GM12874 (cell line): ENCODE results near the gene PCLO.

Experiments
- TF ChIP-seq, protein P1 (sequence below): IDR thresholded peaks from 2 replicates; pipeline ENCODE4 v1.5.1; 2011; ENCODE audit warnings: low read depth, mild to moderate bottlenecking, control low read depth, low read length, moderate library complexity; ENCODE audit not compliant: insufficient read depth

PCLO gene

DNA sequence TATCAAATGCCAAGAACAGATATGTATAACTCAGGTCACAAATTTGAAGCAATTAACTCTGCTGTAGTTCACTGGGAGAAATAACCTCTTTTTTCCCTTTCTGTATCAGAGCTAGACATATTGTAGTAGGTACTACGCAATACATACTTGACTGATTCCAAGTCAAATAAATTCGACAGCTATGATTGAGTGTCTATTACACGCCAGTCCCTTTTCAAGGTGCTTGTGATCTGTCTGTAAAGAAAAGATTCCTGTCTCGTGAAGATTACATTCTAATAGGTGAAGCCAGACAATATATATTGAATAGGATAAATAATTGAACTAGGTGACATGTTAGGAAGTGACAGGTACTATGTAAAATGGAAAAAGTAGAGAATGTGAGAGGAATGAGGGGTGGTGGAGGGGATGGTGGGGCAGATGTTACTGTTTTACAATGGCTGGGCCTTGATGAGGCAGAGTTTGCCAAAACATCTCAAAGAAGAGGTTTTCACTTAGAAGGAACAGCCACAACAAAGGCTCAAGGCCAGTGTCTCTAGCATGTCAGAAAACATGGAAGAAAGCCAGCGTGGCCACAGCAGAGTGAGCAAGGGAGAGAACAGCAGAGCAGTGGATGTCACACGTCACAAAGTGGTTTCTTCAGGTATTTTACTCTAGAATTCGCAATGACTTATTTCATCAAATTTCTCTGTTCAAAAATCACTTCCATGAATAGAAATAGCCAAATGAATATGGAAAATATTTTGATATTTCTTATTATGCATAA lies 436.5 kb downstream of the PCLO start:
- TF ChIP-seq, protein P1, sequence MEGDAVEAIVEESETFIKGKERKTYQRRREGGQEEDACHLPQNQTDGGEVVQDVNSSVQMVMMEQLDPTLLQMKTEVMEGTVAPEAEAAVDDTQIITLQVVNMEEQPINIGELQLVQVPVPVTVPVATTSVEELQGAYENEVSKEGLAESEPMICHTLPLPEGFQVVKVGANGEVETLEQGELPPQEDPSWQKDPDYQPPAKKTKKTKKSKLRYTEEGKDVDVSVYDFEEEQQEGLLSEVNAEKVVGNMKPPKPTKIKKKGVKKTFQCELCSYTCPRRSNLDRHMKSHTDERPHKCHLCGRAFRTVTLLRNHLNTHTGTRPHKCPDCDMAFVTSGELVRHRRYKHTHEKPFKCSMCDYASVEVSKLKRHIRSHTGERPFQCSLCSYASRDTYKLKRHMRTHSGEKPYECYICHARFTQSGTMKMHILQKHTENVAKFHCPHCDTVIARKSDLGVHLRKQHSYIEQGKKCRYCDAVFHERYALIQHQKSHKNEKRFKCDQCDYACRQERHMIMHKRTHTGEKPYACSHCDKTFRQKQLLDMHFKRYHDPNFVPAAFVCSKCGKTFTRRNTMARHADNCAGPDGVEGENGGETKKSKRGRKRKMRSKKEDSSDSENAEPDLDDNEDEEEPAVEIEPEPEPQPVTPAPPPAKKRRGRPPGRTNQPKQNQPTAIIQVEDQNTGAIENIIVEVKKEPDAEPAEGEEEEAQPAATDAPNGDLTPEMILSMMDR, result no peak

DNA sequence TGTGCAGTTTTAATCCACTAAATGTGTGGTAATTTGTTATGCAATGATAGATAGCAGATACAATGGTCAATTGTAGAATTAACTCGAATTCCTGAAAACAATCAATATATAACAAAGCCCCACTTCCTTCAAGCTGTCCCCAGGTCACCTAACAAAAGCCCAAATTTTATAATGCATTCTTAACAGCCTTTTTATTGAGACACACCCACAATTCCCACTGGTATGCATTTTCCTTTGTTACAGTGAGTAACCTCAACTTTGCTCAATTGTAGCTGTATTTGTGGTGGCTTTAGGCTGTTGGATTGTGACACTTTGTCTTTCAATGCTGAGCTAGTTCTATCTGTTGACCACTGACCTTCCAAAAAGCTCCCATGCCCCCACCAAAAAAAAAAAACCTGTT lies 439.3 kb downstream of the PCLO start:
- TF ChIP-seq, protein P1, result no peak

DNA sequence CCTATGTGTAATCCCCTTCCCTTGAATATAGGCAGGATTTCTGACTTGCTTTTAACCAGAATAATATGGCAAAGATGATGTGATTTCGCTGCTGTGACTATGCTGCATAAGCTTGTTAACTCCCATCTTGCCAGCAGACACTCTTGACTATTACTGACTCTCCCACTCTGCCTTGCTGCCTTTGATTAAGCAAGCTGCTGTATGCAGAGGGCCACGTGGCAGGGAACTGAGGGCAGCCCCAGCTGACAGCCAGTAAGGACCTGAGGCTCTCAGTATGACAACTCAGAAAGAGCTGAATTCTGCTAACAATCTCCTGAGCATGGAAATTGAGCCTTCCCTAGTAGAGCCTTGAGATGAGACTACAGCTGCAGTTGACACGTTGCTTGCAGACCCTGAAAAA lies 439.7 kb downstream of the PCLO start:
- TF ChIP-seq, protein P1, result no peak

DNA sequence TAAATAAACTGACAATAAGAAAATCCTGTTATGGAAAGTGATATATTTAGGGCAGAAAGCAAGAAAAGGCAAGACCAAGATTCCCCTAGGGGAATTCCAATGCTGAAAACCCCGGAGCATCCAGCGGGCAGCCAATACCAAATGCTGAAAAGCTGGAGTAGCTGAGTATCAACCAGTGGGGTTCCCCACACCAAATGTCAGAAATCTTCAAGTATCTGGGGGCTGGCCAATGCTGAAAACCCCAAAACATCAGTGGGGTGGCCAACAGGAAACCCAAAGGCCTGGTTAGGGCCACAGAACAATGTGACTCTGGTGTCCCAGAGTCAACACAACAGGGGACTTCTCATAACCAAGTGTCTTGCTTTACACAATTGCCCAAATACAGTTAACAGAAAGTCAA lies 447.3 kb downstream of the PCLO start:
- TF ChIP-seq, protein P1, result no peak

DNA sequence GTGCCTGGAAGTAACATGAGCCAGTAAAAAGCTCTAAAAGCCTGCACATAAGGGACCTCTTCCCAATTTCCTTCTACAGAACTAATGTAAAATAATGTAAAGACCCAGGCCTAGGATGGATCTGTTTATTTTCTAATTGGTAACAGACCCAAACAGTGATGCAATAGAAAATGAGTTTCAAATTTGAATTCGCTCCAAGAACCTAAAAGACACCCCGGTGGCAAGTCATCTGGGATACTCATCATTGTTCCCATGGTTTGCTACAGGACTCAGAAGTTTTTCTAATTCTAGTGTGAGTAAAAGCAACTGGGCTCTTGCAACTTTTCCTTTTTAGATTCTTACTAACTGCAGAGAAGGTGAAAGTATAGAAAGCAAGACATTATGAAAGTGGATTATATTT lies 447.8 kb downstream of the PCLO start:
- TF ChIP-seq, protein P1, result no peak

DNA sequence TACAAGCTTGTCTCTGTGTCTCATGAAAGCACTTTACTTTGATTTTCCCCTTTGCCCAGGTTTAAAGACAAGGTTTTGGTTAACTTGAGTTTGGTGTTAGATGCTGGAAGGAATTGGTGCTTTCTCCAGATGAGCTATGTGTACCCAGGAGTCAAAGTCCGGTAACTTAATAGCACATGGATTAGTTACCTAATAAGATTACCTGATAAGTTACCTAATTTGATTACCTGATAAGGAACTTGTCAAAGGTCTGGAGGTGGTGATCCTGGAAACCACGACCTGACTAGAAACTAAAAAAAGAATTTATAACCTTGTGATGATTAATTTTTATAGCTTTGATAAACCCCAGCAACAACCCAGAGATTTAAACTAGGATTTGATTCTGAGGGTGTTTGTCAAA lies 449.2 kb downstream of the PCLO start:
- TF ChIP-seq, protein P1, result no peak

DNA sequence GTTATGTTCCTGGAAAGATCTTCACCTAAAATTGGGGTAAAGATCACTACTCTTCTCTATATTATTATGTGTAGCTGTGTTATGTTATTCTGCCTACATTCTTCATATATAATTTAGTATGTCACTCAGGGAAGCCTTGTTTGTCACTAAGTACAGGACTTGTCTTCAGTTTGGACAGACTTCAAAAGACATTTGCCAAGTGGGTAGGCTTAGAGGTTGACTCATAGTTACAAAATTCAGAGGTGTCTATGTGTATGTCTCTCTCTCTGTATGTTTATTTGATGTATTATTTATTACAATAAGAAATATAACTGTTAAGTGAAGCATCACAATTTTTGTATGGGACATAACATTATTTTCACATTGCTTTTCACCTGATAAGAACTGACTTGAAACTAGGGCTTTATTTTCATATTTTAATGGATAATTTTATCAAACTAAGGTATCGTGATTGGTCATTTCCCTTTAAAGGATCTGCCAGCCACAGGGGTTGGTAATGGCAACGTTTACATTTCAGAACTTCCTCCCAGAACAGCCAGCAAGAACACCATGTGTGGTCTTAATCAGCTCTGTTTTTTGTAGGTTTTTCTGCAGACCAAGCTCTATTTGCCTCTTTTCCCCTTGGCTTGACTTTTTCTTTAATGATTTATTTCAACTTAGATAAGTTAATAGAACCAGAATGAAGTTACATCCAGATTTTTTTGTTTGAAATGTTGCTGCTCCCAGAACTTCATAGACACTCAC lies 457.0 kb downstream of the PCLO start:
- TF ChIP-seq, protein P1, result no peak
